Neutrophil (primary cell): ENCODE data around the gene MND1.

Source experiments
- H3K27ac ChIP-seq: fragments of 200-600 bp; sonication (generic); 2 replicates; pipeline ENCODE4 v1.5.1; 2016; ENCODE audit warnings: mild to moderate bottlenecking, moderate library complexity
- H3K27me3 ChIP-seq: fragments of 200-600 bp; sonication (generic); 2 replicates; pipeline ENCODE4 v1.6.0; 2016; ENCODE audit warnings: mild to moderate bottlenecking
- H3K36me3 ChIP-seq: fragments of 200-600 bp; sonication (generic); 2 replicates; pipeline ENCODE4 v1.5.1; 2017
- H3K4me1 ChIP-seq, 2 experiments: fragments of 200-600 bp in 1 of 2; sonication (generic) in 1 of 2; 1 replicate in 1 of 2; 2 replicates in 1 of 2; pipeline versions ENCODE4 v1.5.1 to v1.6.1; 2013 to 2016; ENCODE audit warnings: low read depth in 1 of 2, low read length in 1 of 2, mild to moderate bottlenecking in 1 of 2, moderate library complexity in 1 of 2; ENCODE audit not compliant: control insufficient read depth in 1 of 2, insufficient read depth in 1 of 2
- H3K4me3 ChIP-seq, 2 experiments: fragments of 200-600 bp in 1 of 2; sonication (generic) in 1 of 2; 1 replicate in 1 of 2; 2 replicates in 1 of 2; pipeline ENCODE4 v1.5.1; 2013 to 2016; ENCODE audit warnings: low read depth in 1 of 2, low read length in 1 of 2, mild to moderate bottlenecking in 1 of 2, moderate library complexity in 1 of 2
- H3K9me3 ChIP-seq: fragments of 200-600 bp; sonication (generic); 2 replicates; pipeline ENCODE4 v1.5.1; 2016
- TF ChIP-seq, protein P1 (sequence below): fragments of 200-600 bp; sonication (generic); IDR thresholded peaks from 2 replicates; pipeline ENCODE4 v1.5.1; 2016; ENCODE audit warnings: antibody characterized with exemption

The MND1 gene

GRCh38 chr4:153418121-153418520 lies 73.6 kb downstream of the MND1 start:
- Histone ChIP-seq H3K27ac (no peak overlapping the region), H3K9me3 (no peaks in the 10 kb centered on the region), H3K4me1 (no peaks in the 10 kb centered on the region), H3K36me3 (peaks cover 3% of the 10 kb centered on the region), H3K27me3 (no peaks in the 10 kb centered on the region), H3K4me3 (no peak overlapping the region)
- TF ChIP-seq, protein P1, sequence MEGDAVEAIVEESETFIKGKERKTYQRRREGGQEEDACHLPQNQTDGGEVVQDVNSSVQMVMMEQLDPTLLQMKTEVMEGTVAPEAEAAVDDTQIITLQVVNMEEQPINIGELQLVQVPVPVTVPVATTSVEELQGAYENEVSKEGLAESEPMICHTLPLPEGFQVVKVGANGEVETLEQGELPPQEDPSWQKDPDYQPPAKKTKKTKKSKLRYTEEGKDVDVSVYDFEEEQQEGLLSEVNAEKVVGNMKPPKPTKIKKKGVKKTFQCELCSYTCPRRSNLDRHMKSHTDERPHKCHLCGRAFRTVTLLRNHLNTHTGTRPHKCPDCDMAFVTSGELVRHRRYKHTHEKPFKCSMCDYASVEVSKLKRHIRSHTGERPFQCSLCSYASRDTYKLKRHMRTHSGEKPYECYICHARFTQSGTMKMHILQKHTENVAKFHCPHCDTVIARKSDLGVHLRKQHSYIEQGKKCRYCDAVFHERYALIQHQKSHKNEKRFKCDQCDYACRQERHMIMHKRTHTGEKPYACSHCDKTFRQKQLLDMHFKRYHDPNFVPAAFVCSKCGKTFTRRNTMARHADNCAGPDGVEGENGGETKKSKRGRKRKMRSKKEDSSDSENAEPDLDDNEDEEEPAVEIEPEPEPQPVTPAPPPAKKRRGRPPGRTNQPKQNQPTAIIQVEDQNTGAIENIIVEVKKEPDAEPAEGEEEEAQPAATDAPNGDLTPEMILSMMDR, result no peak

DNA sequence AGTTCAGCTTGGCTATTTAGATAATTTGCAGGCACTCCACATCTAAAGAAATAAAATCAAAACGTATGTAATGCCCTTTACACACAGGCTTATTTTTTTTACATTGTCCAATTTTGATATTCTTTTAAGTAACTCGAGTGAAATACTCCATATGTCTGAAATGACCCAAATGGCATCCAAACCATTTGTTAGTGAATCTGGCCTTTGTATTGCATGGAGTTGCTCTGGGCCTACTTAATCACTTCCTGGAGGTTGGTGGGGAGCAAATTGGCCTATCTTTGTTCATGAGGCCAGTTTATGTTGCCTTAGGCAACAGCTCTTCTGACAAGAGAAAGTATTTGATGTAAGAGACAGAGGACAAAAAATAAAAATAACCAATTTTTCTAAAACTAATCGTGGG lies 74.1 kb downstream of the MND1 start:
- Histone ChIP-seq H3K4me3 (no peak overlapping the region), H3K4me1 (no peaks in the 10 kb centered on the region), H3K36me3 (peaks cover 3% of the 10 kb centered on the region), H3K27me3 (no peaks in the 10 kb centered on the region), H3K27ac (no peak overlapping the region), H3K9me3 (no peaks in the 10 kb centered on the region)
- TF ChIP-seq, protein P1, result no peak

DNA sequence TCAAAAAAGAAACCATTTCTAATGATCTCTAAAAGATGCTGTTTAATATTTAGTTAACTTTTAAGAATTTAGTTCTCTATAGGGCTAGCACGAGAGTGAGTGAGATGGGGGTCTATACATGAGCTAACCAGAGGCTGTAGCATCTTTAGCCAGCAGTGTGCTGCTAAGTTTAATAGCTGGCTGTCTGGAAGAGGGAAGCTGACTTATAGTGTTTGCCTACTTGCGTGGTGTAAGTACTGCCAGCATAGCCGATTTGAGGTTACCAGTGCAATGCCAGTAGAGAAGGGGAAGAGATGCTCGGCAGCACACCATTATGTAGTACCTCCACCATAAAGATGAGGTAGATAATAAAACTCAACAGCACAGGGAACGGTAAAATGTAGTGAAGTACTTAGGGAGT lies 74.5 kb downstream of the MND1 start:
- H3K9me3 ChIP-seq, result no peaks in the 10 kb centered on the region
- H3K27ac ChIP-seq, result no peak overlapping the region
- no peaks in the 10 kb centered on the region for H3K27me3 ChIP-seq
- peaks cover 3% of the 10 kb centered on the region for H3K36me3 ChIP-seq
- H3K4me1 ChIP-seq, result no peaks in the 10 kb centered on the region
- H3K4me3 ChIP-seq, result no peak overlapping the region
- TF ChIP-seq, protein P1, result no peak

- H3K4me3 ChIP-seq, result no peak overlapping the region
- H3K27me3 ChIP-seq, result no peaks in the 10 kb centered on the region
- H3K4me1 ChIP-seq, result no peaks in the 10 kb centered on the region
- H3K36me3 ChIP-seq, result peaks cover 3% of the 10 kb centered on the region
- H3K27ac ChIP-seq, result no peak overlapping the region
- TF ChIP-seq, protein P1, result no peak
- no peaks in the 10 kb centered on the region for H3K9me3 ChIP-seq
These were observed 75.3 kb downstream of the MND1 start for GRCh38 chr4:153419673-153420278.

DNA sequence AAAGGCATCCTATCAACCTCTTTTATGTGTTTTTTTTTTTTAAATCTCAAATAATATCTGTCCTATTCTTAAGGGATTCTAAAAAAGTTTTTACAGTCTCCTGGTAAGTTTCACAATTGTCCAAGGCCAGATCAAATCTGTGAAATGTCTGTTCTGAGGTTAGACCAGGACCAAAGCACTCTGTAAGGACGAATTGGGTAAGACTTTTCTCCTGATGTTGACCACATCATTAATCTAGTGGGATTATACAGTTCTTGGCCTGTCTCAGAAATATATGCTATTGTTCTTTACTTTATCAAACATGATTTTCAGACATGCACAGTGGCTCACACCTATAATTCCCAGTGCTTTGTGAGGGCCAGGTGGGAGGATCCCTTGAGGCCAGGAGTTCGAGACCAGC lies 75.9 kb downstream of the MND1 start:
- Histone ChIP-seq H3K4me3 (no peak overlapping the region), H3K27me3 (no peaks in the 10 kb centered on the region), H3K36me3 (peaks cover 3% of the 10 kb centered on the region), H3K4me1 (no peaks in the 10 kb centered on the region), H3K27ac (no peak overlapping the region), H3K9me3 (no peaks in the 10 kb centered on the region)
- TF ChIP-seq, protein P1, result no peak

DNA sequence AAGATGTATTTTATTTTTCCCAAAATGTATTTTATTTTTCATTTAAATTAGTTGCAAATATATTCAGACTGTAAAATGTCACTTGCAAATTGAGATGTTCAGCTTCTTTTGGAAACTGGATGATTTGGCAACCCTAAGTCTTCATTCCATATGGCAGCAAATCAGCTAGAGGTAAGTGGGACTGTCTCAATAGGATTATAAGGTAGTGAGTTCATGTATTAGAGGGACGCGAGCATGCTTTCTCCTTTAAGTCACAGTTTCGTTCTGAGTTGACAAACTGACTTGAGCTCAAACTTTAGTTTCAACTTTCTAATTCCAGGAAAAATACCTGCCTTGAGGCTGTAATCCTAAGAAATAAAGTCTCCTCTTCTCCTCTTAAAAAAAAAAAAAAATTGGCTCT lies 77.5 kb downstream of the MND1 start:
- Histone ChIP-seq H3K4me1 (no peaks in the 10 kb centered on the region), H3K9me3 (no peaks in the 10 kb centered on the region), H3K27ac (no peak overlapping the region), H3K4me3 (no peak overlapping the region), H3K36me3 (no peaks in the 10 kb centered on the region), H3K27me3 (no peaks in the 10 kb centered on the region)
- TF ChIP-seq, protein P1, result no peak
